Astrocyte (in vitro differentiated cells and primary cell): ENCODE measurements around the gene NDUFS7. TPM values are rescaled to one million over a fixed set of nuclear protein-coding genes. Genes with fewer than 3 reads are reported as not detected.

Experiments used
- DNase-seq: peaks from one replicate; pipeline ENCODE4 v3.0.0-alpha.2; 2010; ENCODE audit warnings: low read depth
- FAIRE-seq: peaks from 2 replicates; lab custom pipeline; 2011; peaks lifted over from hg19 to GRCh38; lab: Jason Lieb, UNC
- H2AFZ ChIP-seq: 2 replicates; pipeline ENCODE4 v1.6.0; 2012; ENCODE audit warnings: low read depth, low read length, inconsistent platforms
- H3K27ac ChIP-seq: 2 replicates; pipeline ENCODE4 v1.5.1; 2011; ENCODE audit warnings: low read depth, low read length, inconsistent platforms
- H3K27me3 ChIP-seq: 2 replicates; pipeline ENCODE4 v1.6.0; 2011; ENCODE audit warnings: low read length, inconsistent platforms; ENCODE audit not compliant: insufficient read depth
- H3K36me3 ChIP-seq: 2 replicates; pipeline ENCODE4 v1.5.1; 2011; ENCODE audit warnings: low read length, inconsistent platforms; ENCODE audit not compliant: insufficient read depth
- H3K4me1 ChIP-seq: 2 replicates; pipeline ENCODE4 v1.5.1; 2011; ENCODE audit warnings: low read length, inconsistent platforms; ENCODE audit not compliant: insufficient read depth
- H3K4me2 ChIP-seq: 2 replicates; pipeline ENCODE4 v1.6.0; 2012; ENCODE audit warnings: low read length, inconsistent platforms
- H3K4me3 ChIP-seq: 2 replicates; pipeline ENCODE4 v1.5.1; 2011; ENCODE audit warnings: low read depth, mild to moderate bottlenecking, low read length, inconsistent platforms; ENCODE audit not compliant: insufficient read depth
- H3K79me2 ChIP-seq: 2 replicates; pipeline ENCODE4 v1.6.0; 2012; ENCODE audit warnings: mild to moderate bottlenecking, low read length, inconsistent platforms; ENCODE audit not compliant: insufficient read depth
- H3K9ac ChIP-seq: 2 replicates; pipeline ENCODE4 v1.6.0; 2012; ENCODE audit warnings: mild to moderate bottlenecking, low read length, inconsistent platforms
- H3K9me3 ChIP-seq: 2 replicates; pipeline ENCODE4 v1.5.1; 2012; ENCODE audit warnings: low read depth, mild to moderate bottlenecking, low read length, inconsistent platforms; ENCODE audit not compliant: insufficient read depth
- H4K20me1 ChIP-seq: 2 replicates; pipeline ENCODE4 v1.6.0; 2012; ENCODE audit warnings: low read length, inconsistent platforms; ENCODE audit not compliant: insufficient read depth
- H3K27ac Mint-ChIP-seq: one replicate; pipeline ENCODE4 v1.8.0; 2021; ENCODE audit warnings: mild to moderate bottlenecking, mixed read lengths; ENCODE audit not compliant: unreplicated experiment
- H3K27me3 Mint-ChIP-seq: one replicate; pipeline ENCODE4 v1.8.0; 2021; ENCODE audit warnings: low read depth, mixed read lengths; ENCODE audit not compliant: unreplicated experiment
- H3K36me3 Mint-ChIP-seq: one replicate; pipeline ENCODE4 v1.8.0; 2021; ENCODE audit warnings: low read depth, mixed read lengths; ENCODE audit not compliant: unreplicated experiment
- H3K4me1 Mint-ChIP-seq: one replicate; pipeline ENCODE4 v1.8.0; 2021; ENCODE audit warnings: low read depth, mixed read lengths; ENCODE audit not compliant: unreplicated experiment
- H3K4me3 Mint-ChIP-seq: one replicate; pipeline ENCODE4 v1.8.0; 2021; ENCODE audit warnings: mild to moderate bottlenecking, moderate library complexity, mixed read lengths; ENCODE audit not compliant: unreplicated experiment
- H3K9me3 Mint-ChIP-seq: one replicate; pipeline ENCODE4 v1.8.0; 2021; ENCODE audit warnings: mild to moderate bottlenecking, mixed read lengths; ENCODE audit not compliant: unreplicated experiment
- EZH2 ChIP-seq: IDR thresholded peaks from 2 replicates; pipeline ENCODE4 v1.6.1; 2012; ENCODE audit warnings: mild to moderate bottlenecking, low read length, inconsistent platforms; ENCODE audit not compliant: insufficient read depth
- total RNA-seq: library from RNA; stranded (reverse); gene quantifications from 2 replicates; pipeline ENCODE4 v1.2.1, GENCODE V29; 2021
- TF ChIP-seq, protein P1 (sequence below): IDR thresholded peaks from 2 replicates; pipeline ENCODE4 v1.5.1; 2011; ENCODE audit warnings: low read depth, mild to moderate bottlenecking, inconsistent platforms, low read length, moderate library complexity; ENCODE audit not compliant: insufficient read depth

Gene NDUFS7
- total RNA-seq, 1 donor from 2014 or later: 64.0 TPM

DNA sequence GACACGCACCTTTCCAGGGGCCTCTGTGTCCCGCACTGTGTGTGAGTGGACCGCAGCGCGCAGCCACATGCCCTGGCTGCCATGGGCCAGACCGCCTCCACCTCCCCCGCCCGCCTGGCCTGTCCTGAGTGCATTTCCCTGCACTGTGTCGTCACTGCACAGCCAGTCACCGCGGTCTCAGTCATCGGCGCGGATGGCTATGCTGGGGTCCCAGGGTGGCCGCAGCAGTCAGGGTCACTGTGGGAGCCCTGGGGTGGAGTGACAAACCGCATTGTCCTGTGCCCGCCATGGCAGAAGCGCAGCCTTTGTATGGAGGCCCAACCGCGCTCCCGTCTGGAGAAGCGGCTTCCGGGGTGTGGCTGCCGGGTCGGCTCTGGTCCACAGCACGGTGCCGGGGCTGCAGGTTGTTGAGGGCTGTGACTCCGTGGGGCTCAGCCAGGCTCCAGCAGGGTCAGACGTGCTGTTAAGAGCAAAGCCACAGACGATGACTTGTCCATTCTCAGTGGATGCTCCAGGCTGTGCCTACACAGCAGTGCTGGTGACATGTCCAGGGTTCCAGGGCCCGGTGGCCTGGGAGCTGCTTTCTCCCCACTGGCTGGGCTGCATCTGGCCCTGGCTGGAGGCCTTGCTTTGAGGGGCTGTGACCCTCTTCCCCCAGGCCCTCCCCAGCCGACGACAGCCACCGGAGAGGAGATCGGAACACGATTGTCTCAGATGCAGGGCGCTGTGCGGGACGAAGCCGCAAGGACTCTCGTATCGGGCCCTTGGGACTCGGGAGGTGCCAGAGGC, 6.3 kb upstream of the NDUFS7 start:
- TF ChIP-seq, protein P1, sequence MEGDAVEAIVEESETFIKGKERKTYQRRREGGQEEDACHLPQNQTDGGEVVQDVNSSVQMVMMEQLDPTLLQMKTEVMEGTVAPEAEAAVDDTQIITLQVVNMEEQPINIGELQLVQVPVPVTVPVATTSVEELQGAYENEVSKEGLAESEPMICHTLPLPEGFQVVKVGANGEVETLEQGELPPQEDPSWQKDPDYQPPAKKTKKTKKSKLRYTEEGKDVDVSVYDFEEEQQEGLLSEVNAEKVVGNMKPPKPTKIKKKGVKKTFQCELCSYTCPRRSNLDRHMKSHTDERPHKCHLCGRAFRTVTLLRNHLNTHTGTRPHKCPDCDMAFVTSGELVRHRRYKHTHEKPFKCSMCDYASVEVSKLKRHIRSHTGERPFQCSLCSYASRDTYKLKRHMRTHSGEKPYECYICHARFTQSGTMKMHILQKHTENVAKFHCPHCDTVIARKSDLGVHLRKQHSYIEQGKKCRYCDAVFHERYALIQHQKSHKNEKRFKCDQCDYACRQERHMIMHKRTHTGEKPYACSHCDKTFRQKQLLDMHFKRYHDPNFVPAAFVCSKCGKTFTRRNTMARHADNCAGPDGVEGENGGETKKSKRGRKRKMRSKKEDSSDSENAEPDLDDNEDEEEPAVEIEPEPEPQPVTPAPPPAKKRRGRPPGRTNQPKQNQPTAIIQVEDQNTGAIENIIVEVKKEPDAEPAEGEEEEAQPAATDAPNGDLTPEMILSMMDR: no peak
- no peak for TF ChIP-seq EZH2
- Histone ChIP-seq H3K27me3 (no peaks in the 10 kb centered on the region), H2AFZ (no peak overlapping the region), H3K27ac (no peak overlapping the region), H3K4me2 (no peak overlapping the region), H3K36me3 (peaks cover 3% of the 10 kb centered on the region), H3K9ac (no peak overlapping the region), H3K4me3 (no peak overlapping the region), H3K4me1 (peaks cover 19% of the 10 kb centered on the region), H4K20me1 (peaks cover 28% of the 10 kb centered on the region), H3K79me2 (no peaks in the 10 kb centered on the region), H3K9me3 (no peaks in the 10 kb centered on the region)
- Mint-ChIP-seq H3K36me3 (peaks cover 15% of the 10 kb centered on the region), H3K4me1 (peaks cover 3% of the 10 kb centered on the region), H3K9me3 (no peaks in the 10 kb centered on the region), H3K27ac (no peak overlapping the region), H3K27me3 (no peaks in the 10 kb centered on the region), H3K4me3 (no peak overlapping the region)
- DNase-seq: no peak
- FAIRE-seq: no peak

DNA sequence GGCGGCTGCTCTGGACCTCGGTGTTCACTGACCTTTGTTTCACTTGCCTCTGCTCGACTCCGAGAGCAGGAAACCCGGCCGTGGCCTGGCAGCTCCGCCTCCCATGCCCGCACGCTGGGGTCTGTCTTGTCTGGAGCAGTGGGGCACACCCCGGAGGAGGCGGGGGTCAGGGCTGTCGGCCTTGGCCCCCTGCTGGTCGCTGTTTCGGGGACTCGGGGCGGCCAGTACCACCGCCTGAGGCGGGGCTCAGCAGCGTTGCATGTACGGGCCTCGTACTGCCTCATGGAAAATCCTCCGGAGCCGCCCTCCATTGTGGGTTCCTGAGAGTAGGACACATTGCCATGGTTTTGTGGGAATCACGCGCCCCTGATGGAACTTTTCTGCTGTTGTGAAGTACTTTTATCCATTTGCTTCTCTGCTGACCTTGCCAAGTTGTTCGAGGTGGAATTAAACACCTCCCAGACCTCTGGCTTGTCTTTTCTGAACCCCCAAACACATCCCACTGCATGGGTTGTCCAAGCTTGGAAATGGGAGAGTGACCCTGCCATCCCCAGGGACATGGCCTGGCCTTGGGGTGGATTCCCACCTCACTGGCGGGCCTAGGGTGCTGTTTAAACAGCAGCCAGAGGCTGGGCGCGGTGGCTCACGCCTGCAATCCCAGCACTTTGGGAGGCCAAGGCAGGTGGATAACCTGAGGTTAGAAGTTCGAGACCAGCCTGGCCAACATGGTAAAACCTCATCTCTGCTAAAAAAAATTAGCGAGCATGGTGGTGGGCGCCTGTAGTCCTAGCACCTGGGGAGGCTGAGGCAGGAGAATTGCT, 5.5 kb upstream of the NDUFS7 start:
- H3K27me3 Mint-ChIP-seq: no peaks in the 10 kb centered on the region
- TF ChIP-seq, protein P1: no peak
- TF ChIP-seq EZH2: no peak
- H3K9ac ChIP-seq: no peak overlapping the region
- peaks cover 32% of the 10 kb centered on the region for H4K20me1 ChIP-seq
- no peaks in the 10 kb centered on the region for H3K27me3 ChIP-seq
- no peaks in the 10 kb centered on the region for H3K79me2 ChIP-seq
- H3K4me3 ChIP-seq: no peak overlapping the region
- no peak for DNase-seq
- no peak for FAIRE-seq
- H3K27ac ChIP-seq: no peak overlapping the region
- H3K36me3 Mint-ChIP-seq: peaks cover 12% of the 10 kb centered on the region
- no peak overlapping the region for H3K4me3 Mint-ChIP-seq
- H3K4me1 Mint-ChIP-seq: peaks cover 3% of the 10 kb centered on the region
- H3K27ac Mint-ChIP-seq: no peak overlapping the region
- no peaks in the 10 kb centered on the region for H3K9me3 ChIP-seq
- H2AFZ ChIP-seq: no peak overlapping the region
- H3K9me3 Mint-ChIP-seq: no peaks in the 10 kb centered on the region
- no peak overlapping the region for H3K4me2 ChIP-seq
- H3K4me1 ChIP-seq: peaks cover 13% of the 10 kb centered on the region
- peaks cover 3% of the 10 kb centered on the region for H3K36me3 ChIP-seq
